ENCODE data around the gene CCDC85C.

Gene CCDC85C

GRCh38 chr14:99529899-99530298 is 74.1 kb downstream of the CCDC85C start:
- DNase-seq (ENCODE audit: low read depth), result peak; percentile 62
- H3K4me3 ChIP-seq (ENCODE audit: low read length), result no peak overlapping the region
- peak; percentile 19; the same call in 1 of the 2 replicates for TF ChIP-seq CTCF (conservative IDR thresholded peaks at IDR 0.05; ENCODE audit: low read length)

- no peak for DNase-seq (ENCODE audit: low read depth)
- no peak overlapping the region for H3K4me3 ChIP-seq (ENCODE audit: low read length)
- no peak for TF ChIP-seq CTCF (conservative IDR thresholded peaks at IDR 0.05; ENCODE audit: low read length)
Observed at GRCh38 chr14:99527427-99528076, 76.5 kb downstream of the CCDC85C start.

GRCh38 chr14:99527026-99527425 is 77.0 kb downstream of the CCDC85C start:
- DNase-seq (ENCODE audit: low read depth), result no peak
- no peak for TF ChIP-seq CTCF (conservative IDR thresholded peaks at IDR 0.05; ENCODE audit: low read length)
- H3K4me3 ChIP-seq (ENCODE audit: low read length), result no peak overlapping the region

- H3K4me3 ChIP-seq (ENCODE audit: low read length), result no peak overlapping the region
- no peak for TF ChIP-seq CTCF (conservative IDR thresholded peaks at IDR 0.05; ENCODE audit: low read length)
- DNase-seq (ENCODE audit: low read depth), result no peak
Observed at GRCh38 chr14:99525699-99526080, 78.3 kb downstream of the CCDC85C start.

- peak; percentile 49 for TF ChIP-seq CTCF (conservative IDR thresholded peaks at IDR 0.05; ENCODE audit: low read length)
- H3K4me3 ChIP-seq (ENCODE audit: low read length), result no peak overlapping the region
- DNase-seq (ENCODE audit: low read depth), result peak; percentile 48
Observed at GRCh38 chr14:99524804-99525698, 79.0 kb downstream of the CCDC85C start.

GRCh38 chr14:99524091-99524661 is 79.8 kb downstream of the CCDC85C start:
- no peak for DNase-seq (ENCODE audit: low read depth)
- H3K4me3 ChIP-seq (ENCODE audit: low read length), result no peak overlapping the region

More at GRCh38 chr14:99524091-99524661, 79.8 kb downstream of the CCDC85C start:
- TF ChIP-seq CTCF (conservative IDR thresholded peaks at IDR 0.05; ENCODE audit: low read length), result no peak
